Testis (tissue), 3 donors: ENCODE data around the gene WDHD1. TPM values are rescaled to one million over a fixed set of nuclear protein-coding genes. Genes with fewer than 3 reads are reported as not detected.

Experiments
- DNase-seq: peaks from one replicate; pipeline ENCODE4 v3.0.0-alpha.2; 2019
- H3K27ac ChIP-seq, 2 donors: fragments of 200-600 bp; sonication (generic); one replicate each; pipeline ENCODE4 v1.5.1; 2019
- H3K27me3 ChIP-seq: fragments of 200-600 bp; sonication (generic); one replicate; pipeline ENCODE4 v1.5.1; 2019
- H3K36me3 ChIP-seq: fragments of 200-600 bp; sonication (generic); one replicate; pipeline ENCODE4 v1.5.1; 2017; ENCODE audit warnings: low read depth; ENCODE audit errors: missing control alignments
- H3K4me1 ChIP-seq: fragments of 200-600 bp; sonication (generic); one replicate; pipeline ENCODE4 v1.5.1; 2019
- H3K4me3 ChIP-seq, 2 donors: fragments of 200-600 bp; sonication (generic); one replicate each; pipeline ENCODE4 v1.5.1; 2017 to 2019
- H3K9me3 ChIP-seq: fragments of 200-600 bp; sonication (generic); one replicate; pipeline ENCODE4 v1.5.1; 2017
- POLR2A ChIP-seq: fragments of 450-650 bp; IDR thresholded peaks from one replicate; pipeline ENCODE4 v1.6.1; 2017; ENCODE audit warnings: antibody characterized with exemption, mild to moderate bottlenecking, moderate library complexity
- WGBS, 2 donors: methylation state at CpG; one replicate each; pipeline ENCODE4 v1.1.5; 2018; 5-methylcytosine and 5-hydroxymethylcytosine counted together
- intact Hi-C: fragments of 100-400 bp; cut with DNase I; formaldehyde crosslinking; loops from one replicate; pipeline ENCODE4 v1.15.1; 2023; ENCODE audit warnings: low total_unique reads
- polyA plus RNA-seq: library from polyadenylated mRNA; stranded (reverse); fragments of 350-450 nt; fragmentation: Illumina TruSeq; extraction: RNeasy Lipid Tissue Mini Kit (QIAGEN cat#74804); gene quantifications from one replicate; pipeline ENCODE4 v1.2.3, GENCODE V29; 2014; ENCODE audit warnings: low read depth, low replicate concordance; ENCODE audit not compliant: insufficient read depth
- total RNA-seq, 2 donors: library from RNA; depleted of rRNA; stranded (reverse); fragments of >200 nt; gene quantifications; one replicate each; pipeline ENCODE4 v1.2.3, GENCODE V29; 2016
- TF ChIP-seq, protein P1 (sequence below), 3 experiments: fragments of 450-650 bp in 2 of 3; fragments of 200-600 bp in 1 of 3; sonication (generic) in 1 of 3; IDR thresholded peaks; one replicate each; pipeline ENCODE4 v1.5.1; 2016 to 2019; ENCODE audit warnings: antibody characterized with exemption in 3 of 3, mild to moderate bottlenecking in 2 of 3, moderate library complexity in 1 of 3

The WDHD1 gene
- total and polyA plus RNA-seq, 3 donors from 2014 or later, result 5.2 to 10.4 (median 9.0) TPM

GRCh38 chr14:54981698-54982097, 45.2 kb downstream of the WDHD1 start:
- H3K9me3 ChIP-seq, result no peaks in the 10 kb centered on the region
- no peaks in the 10 kb centered on the region for H3K36me3 ChIP-seq
- no peaks in the 10 kb centered on the region for H3K4me1 ChIP-seq
- intact Hi-C loops, result no loop called here
- no peak overlapping the region for H3K27ac ChIP-seq
- no peak for DNase-seq
- H3K4me3 ChIP-seq, result no peak overlapping the region
- H3K27me3 ChIP-seq, result no peaks in the 10 kb centered on the region
- no peak for TF ChIP-seq POLR2A
- TF ChIP-seq, protein P1, sequence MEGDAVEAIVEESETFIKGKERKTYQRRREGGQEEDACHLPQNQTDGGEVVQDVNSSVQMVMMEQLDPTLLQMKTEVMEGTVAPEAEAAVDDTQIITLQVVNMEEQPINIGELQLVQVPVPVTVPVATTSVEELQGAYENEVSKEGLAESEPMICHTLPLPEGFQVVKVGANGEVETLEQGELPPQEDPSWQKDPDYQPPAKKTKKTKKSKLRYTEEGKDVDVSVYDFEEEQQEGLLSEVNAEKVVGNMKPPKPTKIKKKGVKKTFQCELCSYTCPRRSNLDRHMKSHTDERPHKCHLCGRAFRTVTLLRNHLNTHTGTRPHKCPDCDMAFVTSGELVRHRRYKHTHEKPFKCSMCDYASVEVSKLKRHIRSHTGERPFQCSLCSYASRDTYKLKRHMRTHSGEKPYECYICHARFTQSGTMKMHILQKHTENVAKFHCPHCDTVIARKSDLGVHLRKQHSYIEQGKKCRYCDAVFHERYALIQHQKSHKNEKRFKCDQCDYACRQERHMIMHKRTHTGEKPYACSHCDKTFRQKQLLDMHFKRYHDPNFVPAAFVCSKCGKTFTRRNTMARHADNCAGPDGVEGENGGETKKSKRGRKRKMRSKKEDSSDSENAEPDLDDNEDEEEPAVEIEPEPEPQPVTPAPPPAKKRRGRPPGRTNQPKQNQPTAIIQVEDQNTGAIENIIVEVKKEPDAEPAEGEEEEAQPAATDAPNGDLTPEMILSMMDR (IDR thresholded peaks at IDR 0.05), result peak in 1 of 3 experiments; percentile 50
- 62 to 69% methylated on average over 6 of the region's 6 CpGs for WGBS, 2 donors

DNA sequence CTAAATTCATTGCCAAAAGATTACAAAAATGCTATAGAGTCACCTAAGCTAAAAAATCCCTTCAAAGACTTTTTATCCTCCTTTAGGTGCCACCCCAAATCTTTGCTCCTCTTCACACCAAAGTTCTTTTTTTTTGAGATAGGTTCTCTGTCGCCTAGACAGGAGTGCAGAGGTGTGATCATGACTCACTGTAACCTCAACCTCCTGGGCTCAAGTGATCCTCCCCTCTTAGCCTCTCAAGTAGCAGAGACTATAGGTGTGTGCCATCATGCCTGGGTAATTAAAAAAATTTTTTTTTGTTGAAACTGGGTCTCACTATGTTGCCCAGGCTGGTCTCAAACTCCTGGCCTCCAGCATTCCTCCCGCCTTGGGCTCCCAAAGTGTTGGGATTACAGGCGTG, 47.9 kb downstream of the WDHD1 start:
- no peak for DNase-seq
- Histone ChIP-seq H3K27ac (no peak overlapping the region), H3K27me3 (no peaks in the 10 kb centered on the region), H3K9me3 (no peaks in the 10 kb centered on the region), H3K36me3 (no peaks in the 10 kb centered on the region), H3K4me1 (no peaks in the 10 kb centered on the region), H3K4me3 (no peak overlapping the region)
- WGBS, 2 donors, result 81 to 85% methylated on average over 3 of the region's 3 CpGs
- TF ChIP-seq, protein P1 (IDR thresholded peaks at IDR 0.05), result no peak
- intact Hi-C loops, result no loop called here

- TF ChIP-seq, protein P1 (IDR thresholded peaks at IDR 0.05), result no peak
- no peak for TF ChIP-seq POLR2A
- H3K9me3 ChIP-seq, result no peaks in the 10 kb centered on the region
- H3K27ac ChIP-seq, result no peak overlapping the region
- H3K4me1 ChIP-seq, result no peaks in the 10 kb centered on the region
- 86 to 90% methylated on average over 4 of the region's 4 CpGs for WGBS, 2 donors
- intact Hi-C loops, result no loop called here
- H3K4me3 ChIP-seq, result no peak overlapping the region
- no peaks in the 10 kb centered on the region for H3K27me3 ChIP-seq
- no peak for DNase-seq
- no peaks in the 10 kb centered on the region for H3K36me3 ChIP-seq
Measured at GRCh38 chr14:54976316-54976715, 50.6 kb downstream of the WDHD1 start.

GRCh38 chr14:54975856-54976255, 51.0 kb downstream of the WDHD1 start:
- intact Hi-C loops, result no loop called here
- 72 to 80% methylated on average over 3 of the region's 3 CpGs for WGBS, 2 donors

More at GRCh38 chr14:54975856-54976255, 51.0 kb downstream of the WDHD1 start:
- no peak for DNase-seq
- H3K27ac ChIP-seq, result no peak overlapping the region
- H3K27me3 ChIP-seq, result no peaks in the 10 kb centered on the region
- H3K4me3 ChIP-seq, result no peak overlapping the region
- no peaks in the 10 kb centered on the region for H3K9me3 ChIP-seq
- no peaks in the 10 kb centered on the region for H3K4me1 ChIP-seq
- no peaks in the 10 kb centered on the region for H3K36me3 ChIP-seq
- TF ChIP-seq, protein P1 (IDR thresholded peaks at IDR 0.05), result no peak
- no peak for TF ChIP-seq POLR2A
